Pancreas (tissue), 10 donors: ENCODE data around the gene NCL. TPM values are rescaled to one million over a fixed set of nuclear protein-coding genes. Genes with fewer than 3 reads are reported as not detected.
"Not testable (repeated sequence)": the region's sequence is repeated elsewhere in the genome, so short reads cannot be mapped to it uniquely, and the experiment has no call there.

Source experiments
- ATAC-seq, 4 donors: fragments of 200-7000 bp; cut with Tn5 transposase; one replicate each; pipeline versions ENCODE4 v1.8.0 to v1.9.1; 2020; ENCODE audit warnings: mild to moderate bottlenecking in 4 of 4, moderate library complexity in 4 of 4
- DNase-seq, 6 donors: peaks; one replicate each; pipeline ENCODE4 v3.0.0-alpha.2; 2020
- FAIRE-seq: peaks from 2 replicates; lab custom pipeline; 2012; peaks lifted over from hg19 to GRCh38; lab: Jason Lieb, UNC
- H3K27ac ChIP-seq, 4 donors: fragments of 200-600 bp; sonication (generic); 1 replicate in 3 of 4; 2 replicates in 1 of 4; pipeline versions ENCODE4 v1.5.0 to v1.8.0; 2020
- H3K27me3 ChIP-seq, 4 donors: fragments of 200-600 bp; one replicate each; pipeline ENCODE4 v1.8.0; 2021
- H3K36me3 ChIP-seq, 3 donors: fragments of 200-600 bp; sonication (generic) in 1 of 3; one replicate each; pipeline versions ENCODE4 v1.5.0 to v1.8.0; 2020 to 2021
- H3K4me1 ChIP-seq, 3 donors: fragments of 200-600 bp; one replicate each; pipeline ENCODE4 v1.8.0; 2021
- H3K4me3 ChIP-seq, 4 donors: fragments of 200-600 bp; sonication (generic) in 2 of 4; one replicate each; pipeline versions ENCODE4 v1.5.0 to v1.8.0; 2020 to 2021
- H3K9me3 ChIP-seq, 4 donors: fragments of 200-600 bp; one replicate each; pipeline ENCODE4 v1.8.0; 2021
- WGBS, 2 donors: extraction: QIAGEN DNeasy Blood & Tissue Kit; methylation state at CpG; one replicate each; pipeline ENCODE4 v1.1.7; 2013; 5-methylcytosine and 5-hydroxymethylcytosine counted together
- intact Hi-C, 3 donors: fragments of 100-400 bp; cut with DNase I; formaldehyde crosslinking; loops; one replicate each; pipeline versions ENCODE4 v1.11.1 to v1.14.2; 2022
- polyA plus RNA-seq, 2 donors: library from polyadenylated mRNA; stranded (reverse); fragments of 200-250 nt; gene quantifications; one replicate each; pipeline ENCODE4 v1.2.3, GENCODE V29; 2013
- total RNA-seq, 6 donors: library from RNA; stranded (reverse); fragmentation: NEBNext Ultra II Directional in 4 of 6; extraction: Animal tissue kit (Norgen Biotek cat#: 25700) in 4 of 6; gene quantifications; one replicate each; pipeline versions ENCODE4 v1.2.1 to v1.2.4, GENCODE V29; 2021 to 2023
- TF ChIP-seq, protein P1 (sequence below), 4 donors: fragments of 200-600 bp; sonication (generic) in 3 of 4; IDR thresholded peaks; one replicate each; pipeline versions ENCODE4 v1.5.0 to v1.8.0; 2021; ENCODE audit warnings: antibody characterized with exemption in 4 of 4
- donor health status: healthy with polysubstance abuse.
- donor health status: DM: no; HTN: no; CAD: no; lungs with moderate emphysema.
- donor health status: DM: no; HTN: no; CAD: no.
- donor health status: control.
- donor health status: control.
- donor health status: Bipolar disorder and iron deficiency.
- donor health status: DM: yes; HTN: yes; CAD: no.
- donor health status: DM: no; HTN: no; CAD: no.
- donor health status: DM: no; HTN: no; CAD: no.
- donor health status: DM: yes; HTN: yes; CAD: no.

Gene NCL
- total and polyA plus RNA-seq, 8 donors: 69.9 to 364 (median 216) TPM

DNA sequence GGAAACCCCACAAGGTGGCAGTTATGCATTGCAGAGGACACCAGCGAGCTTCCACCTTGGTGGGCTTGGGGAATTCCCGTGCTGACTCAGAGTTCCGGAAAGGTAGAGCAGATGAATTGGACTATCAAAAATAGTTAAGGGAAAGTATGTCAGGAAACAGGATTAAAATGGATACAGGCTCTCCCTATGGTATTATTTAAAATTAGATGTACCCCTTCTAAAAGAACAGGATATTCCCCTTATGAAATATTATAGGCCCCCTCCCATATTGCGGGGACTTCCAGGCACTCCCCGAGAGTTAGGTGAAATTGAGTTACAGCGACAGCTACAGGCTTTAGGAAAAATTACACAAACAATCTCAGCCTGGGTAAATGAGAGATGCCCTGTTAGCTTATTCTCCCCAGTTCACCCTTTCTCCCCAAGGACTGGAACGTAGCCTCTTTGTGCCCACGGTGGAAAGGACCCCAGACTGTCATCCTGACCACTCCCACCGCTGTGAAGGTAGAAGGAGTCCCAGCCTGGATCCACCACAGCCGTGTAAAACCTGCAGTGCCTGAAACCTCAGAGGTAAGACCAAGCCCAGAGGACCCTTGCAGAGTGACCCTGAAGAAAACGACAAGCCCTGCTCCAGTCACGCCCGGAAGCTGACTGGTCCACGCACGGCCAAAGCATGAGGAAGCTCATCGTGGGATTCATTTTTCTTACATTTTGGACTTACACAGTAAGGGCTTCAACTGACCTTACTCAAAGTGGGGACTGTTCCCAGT, 58.5 kb downstream of the NCL start:
- TF ChIP-seq, protein P1, sequence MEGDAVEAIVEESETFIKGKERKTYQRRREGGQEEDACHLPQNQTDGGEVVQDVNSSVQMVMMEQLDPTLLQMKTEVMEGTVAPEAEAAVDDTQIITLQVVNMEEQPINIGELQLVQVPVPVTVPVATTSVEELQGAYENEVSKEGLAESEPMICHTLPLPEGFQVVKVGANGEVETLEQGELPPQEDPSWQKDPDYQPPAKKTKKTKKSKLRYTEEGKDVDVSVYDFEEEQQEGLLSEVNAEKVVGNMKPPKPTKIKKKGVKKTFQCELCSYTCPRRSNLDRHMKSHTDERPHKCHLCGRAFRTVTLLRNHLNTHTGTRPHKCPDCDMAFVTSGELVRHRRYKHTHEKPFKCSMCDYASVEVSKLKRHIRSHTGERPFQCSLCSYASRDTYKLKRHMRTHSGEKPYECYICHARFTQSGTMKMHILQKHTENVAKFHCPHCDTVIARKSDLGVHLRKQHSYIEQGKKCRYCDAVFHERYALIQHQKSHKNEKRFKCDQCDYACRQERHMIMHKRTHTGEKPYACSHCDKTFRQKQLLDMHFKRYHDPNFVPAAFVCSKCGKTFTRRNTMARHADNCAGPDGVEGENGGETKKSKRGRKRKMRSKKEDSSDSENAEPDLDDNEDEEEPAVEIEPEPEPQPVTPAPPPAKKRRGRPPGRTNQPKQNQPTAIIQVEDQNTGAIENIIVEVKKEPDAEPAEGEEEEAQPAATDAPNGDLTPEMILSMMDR (IDR thresholded peaks at IDR 0.05): peak in 3 of 4 donors; percentile 27 to 38 (median 36)
- H3K27me3 ChIP-seq, DNase-seq, intact Hi-C loops, H3K36me3 ChIP-seq, H3K4me3 ChIP-seq, FAIRE-seq, H3K9me3 ChIP-seq: not testable (repeated sequence)
- Histone ChIP-seq H3K4me1 (peaks cover 17 to 45% (median 30%) of the 10 kb centered on the region in 3 donors), H3K27ac (peak overlapping the region; percentile 43 to 94 (median 80))
- 10 to 11% methylated on average over 16 of the region's 16 CpGs for WGBS, 2 donors
- ATAC-seq: peak; percentile 36 to 65 (median 46)

DNA sequence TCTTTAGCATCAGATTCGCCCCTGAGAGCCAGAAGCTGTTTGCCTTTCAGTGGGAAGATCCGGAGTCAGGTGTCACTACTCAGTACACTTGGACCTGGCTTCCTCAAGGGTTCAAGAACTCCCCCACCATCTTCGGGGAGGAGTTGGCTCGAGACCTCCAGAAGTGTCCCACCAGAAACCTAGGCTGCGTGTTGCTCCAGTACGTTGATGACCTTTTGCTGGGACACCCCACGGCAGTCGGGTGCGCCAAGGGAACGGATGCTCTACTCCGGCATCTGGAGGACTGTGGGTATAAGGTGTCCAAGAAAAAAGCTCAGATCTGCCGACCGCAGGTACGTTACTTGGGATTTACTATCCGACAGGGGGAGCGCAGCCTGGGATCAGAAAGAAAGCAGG, 60.1 kb downstream of the NCL start:
- ATAC-seq, H3K36me3 ChIP-seq, H3K27me3 ChIP-seq, DNase-seq, intact Hi-C loops, H3K4me3 ChIP-seq, H3K9me3 ChIP-seq, FAIRE-seq: not testable (repeated sequence)
- Histone ChIP-seq H3K27ac (peak overlapping the region in 1 of 4 donors; percentile 48), H3K4me1 (peaks cover 24 to 61% (median 44%) of the 10 kb centered on the region in 3 donors)
- WGBS, 2 donors: 80 to 84% methylated on average over 16 of the region's 16 CpGs

Other genes starting within 250 kb of the NCL start
- gene B3GNT7, start 68.8 kb downstream of the NCL start, total RNA-seq: 10 to 100 TPM in 5 of 6 donors, 1 to 10 TPM in 1; 9.9 to 34.5 (median 15.2) TPM
- gene B3GNT7, start 68.8 kb downstream of the NCL start, polyA plus RNA-seq: 1 to 10 TPM; 5.6 to 8.4 TPM
- gene NMUR1, start 66.0 kb upstream of the NCL start, total RNA-seq: 1 to 10 TPM in 2 of 6 donors, under 1 TPM in 4; 0.38 to 2.1 (median 0.89) TPM
- 1 to 10 TPM in 1 of 2 donors, under 1 TPM in 1; 0.73 to 1.3 TPM for gene NMUR1, start 66.0 kb upstream of the NCL start, polyA plus RNA-seq
- not detected for gene TEX44, start 128.4 kb upstream of the NCL start, total RNA-seq
- gene TEX44, start 128.4 kb upstream of the NCL start, polyA plus RNA-seq: not detected
- gene PTMA, start 244.0 kb upstream of the NCL start, total RNA-seq: 100 to 1,000 TPM; 319 to 600 (median 503) TPM
- gene PTMA, start 244.0 kb upstream of the NCL start, polyA plus RNA-seq: 100 to 1,000 TPM; 627 to 751 TPM